ENCODE measurements around the gene C14orf180.

The C14orf180 gene

GRCh38 chr14:104563191-104563741 lies 16.3 kb upstream of the C14orf180 start:
- no peak for TF ChIP-seq CTCF (IDR thresholded peaks at IDR 0.05; ENCODE audit: insufficient read depth, low read depth, low read length, missing control alignments)
- no peak overlapping the region for H3K4me3 ChIP-seq (ENCODE audit: low read depth, low read length)
- DNase-seq (ENCODE audit: low read depth): no peak

- peak; percentile 55 for DNase-seq (ENCODE audit: low read depth)
- peak; percentile 63 for TF ChIP-seq CTCF (IDR thresholded peaks at IDR 0.05; ENCODE audit: insufficient read depth, low read depth, low read length, missing control alignments)
- no peak overlapping the region for H3K4me3 ChIP-seq (ENCODE audit: low read depth, low read length)
These were observed 15.6 kb upstream of the C14orf180 start for GRCh38 chr14:104563742-104564615.

- H3K4me3 ChIP-seq (ENCODE audit: low read depth, low read length): no peak overlapping the region
- no peak for DNase-seq (ENCODE audit: low read depth)
- no peak for TF ChIP-seq CTCF (IDR thresholded peaks at IDR 0.05; ENCODE audit: insufficient read depth, low read depth, low read length, missing control alignments)
These were observed 14.6 kb upstream of the C14orf180 start for GRCh38 chr14:104564744-104565679.

GRCh38 chr14:104567141-104567956 lies 12.2 kb upstream of the C14orf180 start:
- no peak overlapping the region for H3K4me3 ChIP-seq (ENCODE audit: low read depth, low read length)
- TF ChIP-seq CTCF (IDR thresholded peaks at IDR 0.05; ENCODE audit: insufficient read depth, low read depth, low read length, missing control alignments): no peak
- DNase-seq (ENCODE audit: low read depth): no peak

GRCh38 chr14:104567957-104568225 lies 11.7 kb upstream of the C14orf180 start:
- DNase-seq (ENCODE audit: low read depth): no peak
- H3K4me3 ChIP-seq (ENCODE audit: low read depth, low read length): no peak overlapping the region
- no peak for TF ChIP-seq CTCF (IDR thresholded peaks at IDR 0.05; ENCODE audit: insufficient read depth, low read depth, low read length, missing control alignments)

- no peak overlapping the region for H3K4me3 ChIP-seq (ENCODE audit: low read depth, low read length)
- no peak for DNase-seq (ENCODE audit: low read depth)
- no peak for TF ChIP-seq CTCF (IDR thresholded peaks at IDR 0.05; ENCODE audit: insufficient read depth, low read depth, low read length, missing control alignments)
These were observed 10.9 kb upstream of the C14orf180 start for GRCh38 chr14:104568620-104569019.
